ENCODE results near the gene GSTA3.
"Not testable (repeated sequence)": the region's sequence is repeated elsewhere in the genome, so short reads cannot be mapped to it uniquely, and the experiment has no call there.

The GSTA3 gene

DNA sequence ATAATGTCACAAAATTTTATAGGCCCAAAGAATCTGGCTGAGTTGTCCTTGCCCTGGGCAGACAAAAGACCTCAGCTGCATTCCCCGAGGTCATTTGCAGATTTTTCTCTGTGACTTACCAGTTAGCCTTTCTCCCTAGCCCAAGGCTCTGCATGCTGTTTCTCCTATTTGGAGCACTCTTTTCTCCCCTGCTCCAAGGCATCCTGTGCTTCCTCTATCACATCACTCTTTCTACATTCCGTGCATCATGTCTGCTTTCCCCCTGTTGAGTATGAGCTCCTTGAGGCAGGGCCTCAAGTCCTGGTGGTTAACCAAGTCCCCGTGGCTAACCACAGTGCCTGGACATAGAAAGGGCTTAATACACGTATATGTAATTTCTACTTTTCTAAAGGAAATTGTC is 593 bp upstream of the GSTA3 start:
- DNase-seq, result no peak

DNA sequence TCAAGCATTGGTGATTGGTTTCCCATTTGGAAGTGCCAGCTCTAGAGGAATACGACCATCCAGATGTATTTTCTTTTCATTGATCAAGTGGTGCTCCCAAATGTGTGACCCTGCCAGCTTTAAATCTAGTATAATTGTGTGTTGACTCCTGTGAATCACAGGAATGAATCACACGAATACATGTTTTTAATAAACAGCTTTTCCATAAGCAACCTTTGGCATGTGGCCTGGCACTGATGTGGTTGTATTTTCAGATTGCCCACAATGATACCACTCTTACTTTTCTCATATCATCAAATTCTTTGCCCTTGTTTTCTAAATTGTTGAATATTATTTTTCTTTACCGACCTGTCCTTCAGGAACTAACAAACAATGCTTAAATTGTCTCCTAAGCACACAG is 367 bp downstream of the GSTA3 start:
- no peak for DNase-seq

DNA sequence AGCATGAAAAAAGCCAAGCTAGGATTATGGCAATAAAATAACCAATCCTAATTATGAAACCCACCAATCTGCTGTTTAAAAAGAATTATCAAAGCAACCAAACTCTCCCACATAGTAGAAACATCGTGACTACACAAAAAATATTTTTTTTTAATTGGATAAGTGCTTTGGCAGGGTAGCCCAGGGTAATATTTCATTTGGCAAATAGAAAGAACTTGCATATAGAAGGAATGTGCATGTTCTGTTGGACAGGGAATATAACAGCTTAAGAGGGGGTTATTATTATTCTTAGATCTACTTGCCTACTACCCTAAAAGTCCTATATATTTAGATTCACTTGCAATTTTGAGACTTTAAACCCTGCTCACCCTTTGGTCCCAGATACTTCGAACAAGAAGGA is 972 bp downstream of the GSTA3 start:
- DNase-seq, result no peak

GRCh38 chr6:52904562-52905279 is 4.8 kb downstream of the GSTA3 start:
- DNase-seq, result no peak

GRCh38 chr6:52900536-52900935 is 9.0 kb downstream of the GSTA3 start:
- DNase-seq, result no peak

- not testable (repeated sequence) for DNase-seq
Observed at GRCh38 chr6:52895790-52896189, 13.7 kb downstream of the GSTA3 start.

DNA sequence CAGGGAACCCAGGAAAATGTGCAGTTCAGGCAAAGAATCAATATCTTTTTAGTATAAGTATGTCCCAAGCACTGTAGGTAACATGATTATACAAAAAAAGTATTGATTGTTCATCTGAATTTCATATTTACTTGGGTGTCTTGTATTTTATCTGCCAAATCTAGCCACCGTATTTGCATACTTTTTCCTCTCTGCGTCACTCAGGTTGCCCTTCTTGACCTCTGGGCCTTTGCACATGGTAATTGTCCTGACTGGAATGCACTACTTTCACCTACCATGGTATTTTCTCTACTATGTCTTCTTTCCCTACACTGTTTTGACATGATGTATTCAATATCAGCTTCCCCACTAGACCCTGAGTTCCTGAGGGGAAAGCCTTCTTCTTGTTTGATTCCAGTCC is 15.2 kb downstream of the GSTA3 start:
- DNase-seq, result no peak

- no peak for DNase-seq
Observed at GRCh38 chr6:52893803-52894202, 15.7 kb downstream of the GSTA3 start.

- no peak for DNase-seq
Observed at GRCh38 chr6:52893221-52893620, 16.3 kb downstream of the GSTA3 start.

DNA sequence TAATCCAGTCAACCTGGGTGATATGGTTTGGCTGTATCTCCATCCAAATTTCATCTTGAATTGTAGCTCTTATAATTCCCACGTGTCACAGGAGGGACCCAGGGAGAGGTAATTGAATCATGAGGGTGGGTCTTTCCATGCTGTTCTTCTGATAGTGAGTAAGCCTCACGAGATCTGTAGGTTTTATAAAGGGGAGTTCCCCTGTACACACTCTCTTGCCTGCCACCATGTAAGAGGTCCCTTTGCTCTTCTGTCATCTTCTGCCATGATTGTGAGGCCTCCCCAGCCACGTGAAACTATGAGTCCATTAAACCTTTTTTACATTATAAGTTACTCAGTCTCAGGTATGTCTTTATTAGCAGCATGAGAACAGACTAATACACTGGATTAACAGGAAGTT is 19.5 kb downstream of the GSTA3 start:
- DNase-seq, result no peak

DNA sequence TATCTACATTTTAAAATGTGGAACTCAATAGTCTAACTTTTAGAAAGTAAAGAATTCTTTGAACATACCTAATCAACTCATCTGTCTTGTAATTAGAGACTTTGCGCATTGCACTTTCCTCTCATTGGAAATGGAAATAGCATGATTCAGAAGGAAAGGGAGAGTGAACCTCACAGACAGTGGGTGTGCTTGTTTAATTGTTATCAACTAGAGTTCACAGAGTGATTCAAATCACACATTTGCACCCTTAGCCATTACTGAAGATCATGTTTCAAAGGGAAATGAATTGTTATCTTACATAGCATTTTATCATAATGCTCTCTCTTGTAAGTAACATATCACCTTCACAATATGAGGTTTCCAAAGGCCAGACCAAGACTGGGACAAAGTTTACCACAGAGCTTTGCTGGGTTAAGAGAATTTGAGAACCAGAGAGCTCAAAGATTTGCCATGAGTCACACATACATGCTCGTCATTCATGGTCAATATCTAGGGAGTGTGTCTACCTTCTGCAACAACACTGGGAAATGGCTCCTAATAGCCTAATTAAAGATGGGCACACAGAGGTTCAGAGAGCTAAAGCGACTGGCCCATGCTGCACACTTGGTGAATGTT is 21.5 kb downstream of the GSTA3 start:
- no peak for DNase-seq

DNA sequence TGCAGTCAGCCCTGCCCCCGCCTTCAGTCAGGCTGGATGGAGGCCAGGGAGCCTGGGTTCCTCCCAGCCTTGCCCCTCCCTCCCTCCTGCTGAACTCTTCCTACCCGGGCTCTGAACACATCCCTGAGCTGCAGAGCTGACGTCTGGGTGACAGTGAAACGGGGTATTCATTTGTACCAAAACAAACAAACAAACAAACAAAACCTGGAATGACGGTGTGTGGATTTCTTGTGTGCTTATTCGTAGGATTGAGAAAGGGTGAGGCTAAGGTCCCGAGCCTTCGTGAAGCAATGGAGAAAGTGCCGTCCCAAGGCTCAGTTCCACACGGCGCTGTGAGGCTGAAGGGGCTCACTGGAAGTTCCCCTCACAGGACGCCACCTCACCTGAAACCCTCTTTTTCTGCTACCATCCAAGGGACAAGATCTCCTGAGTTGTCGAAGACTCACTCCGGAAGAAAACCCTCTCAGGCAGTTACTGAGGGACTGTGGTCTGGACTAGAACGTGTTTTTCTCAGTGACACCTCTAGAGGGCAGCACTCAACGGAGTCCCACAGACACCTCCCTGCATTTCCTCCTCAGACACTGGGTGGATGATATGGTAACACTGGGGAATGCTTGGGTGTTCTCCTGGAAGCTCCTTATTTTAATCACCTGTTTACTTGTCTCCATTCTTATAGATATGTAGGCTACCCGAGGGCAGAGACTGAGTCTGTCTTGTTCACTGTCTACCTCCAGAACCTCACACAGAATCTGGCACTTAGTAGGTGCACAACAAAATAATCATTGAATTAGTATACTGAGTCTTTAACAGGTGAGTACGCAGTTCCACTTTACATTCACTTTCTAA is 27.3 kb downstream of the GSTA3 start:
- peak in 11 of 14 donors; percentile 1 to 47 (median 29) for DNase-seq

DNA sequence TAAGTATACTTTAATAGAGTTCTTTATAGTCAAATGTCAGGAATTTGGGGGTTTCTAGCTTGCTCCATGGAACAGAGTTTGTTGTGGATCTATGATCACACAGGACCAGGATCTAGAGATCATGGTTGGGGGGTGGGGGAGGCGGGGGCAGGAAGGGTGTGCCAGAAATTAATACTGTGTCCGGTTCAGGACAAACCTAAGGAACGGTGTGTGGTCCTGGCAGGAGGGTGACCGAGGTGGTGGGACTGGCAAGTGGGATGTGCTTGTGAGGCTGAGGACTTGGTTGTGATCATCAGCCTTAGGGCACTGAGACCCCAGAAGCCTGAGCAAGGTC is 27.9 kb downstream of the GSTA3 start:
- no peak for DNase-seq

- DNase-seq, result no peak
Observed at GRCh38 chr6:52877786-52878185, 31.7 kb downstream of the GSTA3 start.

GRCh38 chr6:52877168-52877567 is 32.3 kb downstream of the GSTA3 start:
- no peak for DNase-seq

GRCh38 chr6:52876056-52876787 is 33.3 kb downstream of the GSTA3 start:
- no peak for DNase-seq

DNA sequence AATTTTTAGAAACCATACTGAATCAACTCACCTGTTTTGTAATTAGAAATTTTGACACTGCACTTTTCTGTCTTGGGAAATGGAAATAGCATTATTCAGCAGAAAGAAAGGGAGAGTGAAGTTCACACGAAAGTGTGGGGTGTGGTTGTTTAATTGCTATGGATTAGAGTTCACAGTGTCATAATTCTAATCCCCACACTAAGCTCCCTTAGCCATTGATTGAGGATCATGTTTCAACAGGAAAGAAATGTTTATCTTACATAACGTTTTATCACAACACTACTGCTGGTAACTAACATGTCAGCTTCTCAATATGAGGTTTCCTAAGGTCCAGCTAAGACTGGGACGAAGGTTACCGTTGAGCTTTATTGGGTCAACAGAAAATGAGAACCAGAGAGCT is 37.5 kb downstream of the GSTA3 start:
- DNase-seq, result no peak

- no peak for DNase-seq
Observed at GRCh38 chr6:52871621-52872020, 37.9 kb downstream of the GSTA3 start.

DNA sequence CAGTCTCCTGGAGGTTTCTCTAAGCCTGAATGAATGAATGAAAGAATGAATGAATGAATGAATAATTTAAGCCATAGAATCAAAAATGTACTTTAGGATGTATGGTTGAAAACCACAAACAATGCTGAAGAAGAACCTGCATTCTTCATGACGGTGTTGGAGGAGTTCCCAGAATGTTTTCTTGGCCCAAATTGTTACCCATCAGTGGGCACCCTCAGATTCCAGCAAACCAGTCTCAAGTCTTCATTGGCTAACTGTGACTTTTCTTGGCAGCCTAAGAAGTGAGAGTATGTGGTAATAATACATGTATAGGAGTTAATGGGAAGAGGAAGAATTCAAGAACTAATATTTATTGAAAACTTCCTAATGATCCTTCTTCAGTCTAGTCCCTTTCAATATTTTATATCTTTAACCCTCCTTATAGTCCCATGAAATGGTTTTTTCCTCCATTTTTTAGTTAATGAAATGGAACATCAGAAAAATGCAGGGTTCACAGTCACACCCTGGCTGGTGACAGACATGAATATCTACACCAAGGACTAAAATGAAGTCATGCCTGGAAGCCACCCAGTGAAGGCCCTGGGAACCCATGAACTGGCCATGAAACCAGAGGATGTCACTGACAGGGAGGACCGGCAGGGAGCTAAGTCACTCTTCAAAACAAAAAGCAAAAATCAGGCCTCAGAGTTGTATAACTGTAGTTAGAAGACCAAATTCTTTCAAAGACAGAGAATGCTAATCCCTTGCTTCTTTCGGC is 39.0 kb downstream of the GSTA3 start:
- DNase-seq, result not testable (repeated sequence)

DNA sequence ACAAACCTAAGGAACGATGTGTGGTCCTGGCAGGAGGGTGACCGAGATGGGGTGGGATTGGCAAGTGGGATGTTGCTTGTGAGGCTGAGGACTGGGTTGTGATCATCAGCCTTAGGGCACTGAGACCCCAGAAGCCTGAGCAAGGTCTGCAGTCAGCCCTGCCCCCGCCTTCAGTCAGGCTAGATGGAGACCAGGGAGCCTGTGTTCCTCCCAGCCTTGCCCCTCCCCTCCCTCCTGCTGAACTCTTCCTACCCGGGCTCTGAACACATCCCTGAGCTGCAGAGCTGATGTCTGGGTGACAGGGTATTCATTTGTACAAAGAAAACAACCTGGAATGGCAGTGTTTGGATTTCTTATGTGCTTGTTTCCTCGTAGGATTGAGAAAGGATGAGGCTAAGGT is 40.6 kb downstream of the GSTA3 start:
- not testable (repeated sequence) for DNase-seq

- DNase-seq, result no peak
Observed at GRCh38 chr6:52868240-52868639, 41.3 kb downstream of the GSTA3 start.

- not testable (repeated sequence) for DNase-seq
Observed at GRCh38 chr6:52861151-52861550, 48.3 kb downstream of the GSTA3 start.
